HFF-Myc (cell line): ENCODE measurements around the gene GSAP.

Experiments
- DNase-seq: peaks from one replicate; pipeline ENCODE4 v3.0.0-alpha.2; 2011; ENCODE audit warnings: low read depth; ENCODE audit errors: extremely low read depth
- H3K4me3 ChIP-seq: replicated peaks from 2 replicates; pipeline ENCODE4 v1.5.1; 2011; ENCODE audit warnings: low read depth, mild to moderate bottlenecking, control low read depth, low read length
- CTCF ChIP-seq: IDR thresholded peaks from 2 replicates; pipeline ENCODE4 v1.5.1; 2012; ENCODE audit warnings: mild to moderate bottlenecking, low read depth, low read length, control low read depth; ENCODE audit errors: missing control alignments

The GSAP gene

DNA sequence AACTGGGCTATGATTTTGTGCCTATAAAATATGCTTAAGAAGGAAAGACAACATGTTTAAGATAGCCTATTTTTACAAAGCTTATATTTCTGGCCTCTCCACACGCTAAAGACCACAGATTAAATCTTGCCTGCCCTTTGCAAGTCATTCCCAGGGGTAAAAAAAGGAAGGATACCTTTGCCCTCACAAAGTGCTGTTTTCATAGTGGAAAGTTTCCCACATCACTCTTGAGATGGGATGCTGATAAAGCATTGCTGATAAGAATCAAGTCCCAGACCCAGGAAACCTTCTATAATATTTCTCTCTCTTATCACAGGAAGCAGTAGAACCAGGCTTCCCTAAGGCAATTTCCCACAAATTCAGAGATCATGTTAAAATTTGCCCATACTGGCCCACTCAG, 56.5 kb downstream of the GSAP start:
- DNase-seq = no peak
- no peak for TF ChIP-seq CTCF
- H3K4me3 ChIP-seq = no peak overlapping the region

- H3K4me3 ChIP-seq = no peak overlapping the region
- no peak for DNase-seq
- no peak for TF ChIP-seq CTCF
These were observed 61.2 kb downstream of the GSAP start for GRCh38 chr7:77354914-77355313.

GRCh38 chr7:77354484-77354883, 61.7 kb downstream of the GSAP start:
- no peak overlapping the region for H3K4me3 ChIP-seq
- DNase-seq = no peak
- TF ChIP-seq CTCF = no peak

- DNase-seq = no peak
- H3K4me3 ChIP-seq = no peak overlapping the region
- no peak for TF ChIP-seq CTCF
These were observed 62.2 kb downstream of the GSAP start for GRCh38 chr7:77353911-77354310.

DNA sequence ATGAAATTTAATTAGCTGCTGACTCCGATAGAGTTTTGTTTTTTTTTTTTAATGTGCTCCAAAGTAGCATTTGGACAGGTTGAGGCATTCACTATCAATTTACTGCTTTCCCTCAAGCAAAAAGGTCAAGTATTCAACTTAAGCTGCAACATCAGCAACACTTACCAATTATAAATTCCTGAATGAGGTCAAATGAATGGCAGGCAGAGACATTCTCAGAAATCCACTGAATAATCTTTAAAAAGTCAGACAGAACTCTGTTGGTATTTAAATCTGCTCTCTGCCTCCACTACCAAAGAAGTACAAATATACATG, 62.8 kb downstream of the GSAP start:
- H3K4me3 ChIP-seq = no peak overlapping the region
- no peak for DNase-seq
- no peak for TF ChIP-seq CTCF

DNA sequence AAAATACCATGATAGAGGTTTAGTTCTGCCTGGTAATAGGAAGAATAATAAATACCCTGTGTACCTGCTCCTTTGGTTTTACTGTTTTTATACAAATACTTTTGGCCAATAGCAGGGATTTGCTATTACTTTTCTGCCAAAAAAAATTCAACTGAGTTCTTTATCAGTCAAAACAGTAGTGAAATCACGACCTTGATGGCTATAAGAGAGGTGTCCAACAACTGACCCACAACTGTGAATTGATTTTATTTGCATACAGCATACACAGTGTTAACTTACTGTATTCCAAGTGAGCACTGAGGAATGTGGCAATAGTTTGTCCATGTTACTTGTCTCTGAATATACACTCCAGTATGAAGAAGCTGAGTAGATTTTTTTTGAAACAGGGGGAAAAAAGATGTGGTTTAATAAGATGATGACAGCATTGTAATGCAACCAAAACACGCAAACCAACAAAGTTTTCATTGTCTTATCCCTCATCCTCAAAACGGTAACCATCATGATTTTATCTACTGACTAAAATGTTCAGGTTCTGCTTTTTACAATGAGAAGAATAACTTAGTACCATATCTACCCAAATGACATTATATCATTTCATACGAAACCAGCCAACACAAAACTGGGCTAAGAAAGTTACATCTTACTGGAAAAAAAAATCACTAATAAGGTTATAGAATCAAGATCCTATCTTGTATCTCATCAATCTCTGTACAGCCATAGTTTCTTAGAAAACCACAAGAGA, 63.3 kb downstream of the GSAP start:
- no peak overlapping the region for H3K4me3 ChIP-seq
- TF ChIP-seq CTCF = no peak
- DNase-seq = no peak

- DNase-seq = no peak
- H3K4me3 ChIP-seq = no peak overlapping the region
- TF ChIP-seq CTCF = no peak
These were observed 64.6 kb downstream of the GSAP start for GRCh38 chr7:77351539-77352004.
